ENCODE measurements around the gene DGCR2. TPM values are rescaled to one million over a fixed set of nuclear protein-coding genes. Genes with fewer than 3 reads are reported as not detected.

The DGCR2 gene
- total and polyA plus RNA-seq, 2 of the 8 experiments (the other 6 are each of a cell fraction or from before 2014, with no cell fraction given): 42.3 to 62.2 TPM

DNA sequence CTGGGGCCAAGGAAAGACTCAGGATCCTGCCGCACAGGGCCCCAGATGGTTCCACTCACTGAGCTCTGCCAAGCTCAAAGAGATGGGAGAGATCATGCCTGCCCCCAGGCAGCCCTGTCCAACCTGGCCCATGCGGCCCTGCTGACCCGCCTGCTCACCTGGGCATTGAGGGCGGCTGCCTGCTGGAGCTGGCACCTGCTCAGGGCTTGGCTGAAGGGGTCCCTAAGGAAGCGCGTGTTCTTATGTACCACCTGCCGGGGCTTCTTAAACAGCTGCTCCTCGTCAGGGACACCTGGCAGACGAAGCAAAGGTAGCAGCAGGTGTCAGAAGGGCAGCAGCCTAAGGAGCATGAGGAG lies 16.8 kb upstream of the DGCR2 start:
- CTCF ChIA-PET (ENCODE audit: partially characterized antibody): interaction anchor here (1.0 to 2.0 kb wide), 2 partner anchors 13 to 21 kb away, joined by 3 to 6 read pairs; no protein-coding TSS in a partner anchor
- DNase-seq (ENCODE audit: low read depth in 1 of 2, low spot score in 2 of 2): no peak
- TF ChIP-seq JUND (IDR thresholded peaks at IDR 0.05; ENCODE audit: low read length) (no peak), CTBP2 (IDR thresholded peaks at IDR 0.05; ENCODE audit: borderline replicate concordance, insufficient read depth, insufficient read length, low read length) (no peak), TCF12 (IDR thresholded peaks at IDR 0.05; ENCODE audit: low read depth, low read length) (no peak), RXRA (IDR thresholded peaks at IDR 0.05; ENCODE audit: insufficient read depth, low read depth, low read length) (no peak), POU5F1 (IDR thresholded peaks at IDR 0.05; ENCODE audit: low read depth, low read length) (no peak)

More for the DNA sequence above, 16.8 kb upstream of the DGCR2 start:
- no peak overlapping the region for H3K4me2 ChIP-seq (ENCODE audit: insufficient read depth in 1 of 2, low read depth in 2 of 2, low read length in 2 of 2)
- no peak overlapping the region for H3K23ac ChIP-seq (ENCODE audit: insufficient read length)
- H3K36me3 ChIP-seq (ENCODE audit: control insufficient read depth in 2 of 4, insufficient read depth in 4 of 4, low read length in 3 of 4): peaks cover 10 to 33% (median 31%) of the 10 kb centered on the region in 4 experiments; a peak in 6 of 8 replicates
- peaks cover 2 to 3% of the 10 kb centered on the region in 2 experiments for H4K20me1 ChIP-seq (replicated peaks in 1 of 2; ENCODE audit: control insufficient read depth in 1 of 2, insufficient read depth in 2 of 2, low read length in 2 of 2)
- no peak overlapping the region for H4K5ac ChIP-seq (ENCODE audit: insufficient read length, low read depth, low read length)
- no peak overlapping the region for H4K91ac ChIP-seq (replicated peaks; ENCODE audit: insufficient read length, low read length)
- FAIRE-seq: no peak
- H2AFZ ChIP-seq (ENCODE audit: low read length): no peak overlapping the region
- no peak overlapping the region for H3K27ac ChIP-seq (ENCODE audit: low read depth, low read length)
- H3K4me1 ChIP-seq (replicated peaks in 1 of 4; ENCODE audit: control insufficient read depth in 3 of 4, insufficient read depth in 4 of 4, low read length in 3 of 4): peaks cover 0 to 5% (median under 1%) of the 10 kb centered on the region in 4 experiments; a peak in 4 of 7 replicates
- H3K27me3 ChIP-seq (replicated peaks in 1 of 4; ENCODE audit: control insufficient read depth in 3 of 4, extremely low read depth in 1 of 4, insufficient read depth in 3 of 4, low read length in 3 of 4): no peaks in the 10 kb centered on the region
- 90% methylated on average over 9 of the region's 9 CpGs; no CpG with 5 or more reads in 1 of the 2 experiments for WGBS, 2 experiments (ENCODE audit: extremely low coverage in 1 of 2, insufficient coverage in 1 of 2, insufficient read length in 1 of 2, insufficient replicate concordance in 2 of 2, low coverage in 1 of 2, low lambda C conversion rate in 2 of 2, missing lambda C conversion rate in 1 of 2)
- H3K4me3 ChIP-seq (ENCODE audit: extremely low read depth in 1 of 4, insufficient read depth in 2 of 4, low read depth in 3 of 4, low read length in 4 of 4): no peak overlapping the region
- no peak overlapping the region for H2BK120ac ChIP-seq (replicated peaks; ENCODE audit: low read depth, low read length)
- no peak overlapping the region for H3K14ac ChIP-seq (ENCODE audit: insufficient read length)
- H4K8ac ChIP-seq (ENCODE audit: extremely low read depth, insufficient read depth, low read length): no peak overlapping the region
- H3K4ac ChIP-seq (replicated peaks; ENCODE audit: insufficient read length, low read depth, low read length): no peak overlapping the region
- no peak overlapping the region for H2BK20ac ChIP-seq (ENCODE audit: low read length)
- H2AK5ac ChIP-seq (ENCODE audit: low read depth, low read length): no peak overlapping the region
- H3K79me1 ChIP-seq (ENCODE audit: low read depth, low read length): no peaks in the 10 kb centered on the region; the same call in 1 of the 2 replicates
- peaks cover 0 to 7% of the 10 kb centered on the region in 2 experiments; a peak in 2 of 4 replicates for H3K79me2 ChIP-seq (ENCODE audit: control insufficient read depth in 1 of 2, insufficient read depth in 2 of 2, low read length in 2 of 2)
- POLR2A ChIA-PET (ENCODE audit: partially characterized antibody): interaction anchor here (1.0 kb wide), 1 partner anchor 10 kb away, joined by 3 read pairs; no protein-coding TSS in a partner anchor
- no peak overlapping the region for H3K18ac ChIP-seq (ENCODE audit: extremely low read depth, low read length)
- H3K56ac ChIP-seq (replicated peaks; ENCODE audit: insufficient read length, low read depth, low read length): no peak overlapping the region
- H2BK5ac ChIP-seq (ENCODE audit: low read depth, low read length): no peak overlapping the region
- peaks cover 3% of the 10 kb centered on the region; the same call in 1 of the 2 replicates for H3K23me2 ChIP-seq (ENCODE audit: low read depth, low read length)
- H3K9ac ChIP-seq (replicated peaks in 1 of 4; ENCODE audit: extremely low read depth in 1 of 4, low read depth in 3 of 4, low read length in 3 of 4): no peak overlapping the region
- H2BK15ac ChIP-seq (ENCODE audit: low read length): no peak overlapping the region
- no peaks in the 10 kb centered on the region for H3K9me3 ChIP-seq (ENCODE audit: insufficient read depth in 2 of 2, low read depth in 1 of 2, low read length in 1 of 2)
- no peak overlapping the region for H2BK12ac ChIP-seq (ENCODE audit: low read depth, low read length)

All from H1 (cell line).